NCI-H524 treated with DMSO at 0.1 percent for 48 hours (cell line): ENCODE measurements around the gene SIM2.

Source experiments
- DNase-seq: peaks from one replicate; lab custom pipeline; 2025; lab: John Stamatoyannopoulos, UW

SIM2 gene

GRCh38 chr21:36688324-36688723 lies 10.6 kb upstream of the SIM2 start:
- DNase-seq = no peak

- DNase-seq = no peak
These were observed 9.6 kb upstream of the SIM2 start for GRCh38 chr21:36689324-36689723.

GRCh38 chr21:36690628-36691554 lies 8.0 kb upstream of the SIM2 start:
- no peak for DNase-seq

GRCh38 chr21:36691555-36692041 lies 7.3 kb upstream of the SIM2 start:
- no peak for DNase-seq

- no peak for DNase-seq
These were observed 6.6 kb upstream of the SIM2 start for GRCh38 chr21:36692114-36692834.

- DNase-seq = no peak
These were observed 6.0 kb upstream of the SIM2 start for GRCh38 chr21:36692835-36693488.

GRCh38 chr21:36693489-36694030 lies 5.4 kb upstream of the SIM2 start:
- no peak for DNase-seq

GRCh38 chr21:36694031-36694515 lies 4.8 kb upstream of the SIM2 start:
- no peak for DNase-seq

- no peak for DNase-seq
These were observed 4.2 kb upstream of the SIM2 start for GRCh38 chr21:36694593-36695282.

GRCh38 chr21:36695283-36695634 lies 3.7 kb upstream of the SIM2 start:
- DNase-seq = no peak

GRCh38 chr21:36695671-36696389 lies 3.1 kb upstream of the SIM2 start:
- no peak for DNase-seq

- DNase-seq = no peak
These were observed 2.4 kb upstream of the SIM2 start for GRCh38 chr21:36696390-36697059.

GRCh38 chr21:36697060-36697850 lies 1.7 kb upstream of the SIM2 start:
- no peak for DNase-seq

- no peak for DNase-seq
These were observed 997 bp upstream of the SIM2 start for GRCh38 chr21:36697851-36698384.

GRCh38 chr21:36698385-36698980 lies 432 bp upstream of the SIM2 start:
- no peak for DNase-seq

GRCh38 chr21:36699546-36700294 lies 805 bp downstream of the SIM2 start:
- no peak for DNase-seq

- no peak for DNase-seq
These were observed 1.5 kb downstream of the SIM2 start for GRCh38 chr21:36700295-36700970.
